Hepatocyte (in vitro differentiated cells): ENCODE data around the gene UBE2D4. TPM values are rescaled to one million over a fixed set of nuclear protein-coding genes. Genes with fewer than 3 reads are reported as not detected.
"Not testable (repeated sequence)": the region's sequence is repeated elsewhere in the genome, so short reads cannot be mapped to it uniquely, and the experiment has no call there.

Source experiments
- DNase-seq: peaks from one replicate; pipeline ENCODE4 v3.0.0-alpha.2; 2016; ENCODE audit warnings: low spot score
- H2AFZ ChIP-seq: fragments of 200-600 bp; sonication (generic); 2 replicates; pipeline ENCODE4 v1.6.0; 2016; ENCODE audit warnings: antibody characterized with exemption, mild to moderate bottlenecking
- H3K27ac ChIP-seq: fragments of 200-600 bp; sonication (generic); 2 replicates; pipeline ENCODE4 v1.5.1; 2016; ENCODE audit warnings: mild to moderate bottlenecking
- H3K27me3 ChIP-seq: fragments of 200-600 bp; sonication (generic); 2 replicates; pipeline ENCODE4 v1.6.1; 2016
- H3K36me3 ChIP-seq: fragments of 200-600 bp; sonication (generic); replicated peaks from 2 replicates; pipeline ENCODE4 v1.5.1; 2016; ENCODE audit warnings: low read depth; ENCODE audit not compliant: insufficient read depth
- H3K4me1 ChIP-seq: fragments of 200-600 bp; sonication (generic); 2 replicates; pipeline ENCODE4 v1.5.1; 2016; ENCODE audit warnings: mild to moderate bottlenecking, moderate library complexity; ENCODE audit not compliant: insufficient read depth
- H3K4me2 ChIP-seq: fragments of 200-600 bp; sonication (generic); 2 replicates; pipeline ENCODE4 v1.6.0; 2016
- H3K4me3 ChIP-seq: fragments of 200-600 bp; sonication (generic); 2 replicates; pipeline ENCODE4 v1.5.1; 2016; ENCODE audit warnings: mild to moderate bottlenecking
- H3K79me2 ChIP-seq: fragments of 200-600 bp; sonication (generic); 2 replicates; pipeline ENCODE4 v1.6.0; 2017; ENCODE audit warnings: mild to moderate bottlenecking
- H3K9me2 ChIP-seq: fragments of 200-600 bp; sonication (generic); replicated peaks from 2 replicates; pipeline ENCODE4 v1.6.0; 2017; ENCODE audit warnings: mild to moderate bottlenecking; ENCODE audit not compliant: insufficient read depth
- H3K9me3 ChIP-seq: fragments of 200-600 bp; sonication (generic); 2 replicates; pipeline ENCODE4 v1.5.1; 2016; ENCODE audit warnings: low read depth, mild to moderate bottlenecking
- H4K20me1 ChIP-seq: fragments of 200-600 bp; sonication (generic); 2 replicates; pipeline ENCODE4 v1.6.0; 2016; ENCODE audit warnings: mild to moderate bottlenecking; ENCODE audit not compliant: insufficient read depth, poor library complexity, severe bottlenecking
- CTCF ChIP-seq: fragments of 200-600 bp; sonication (generic); IDR thresholded peaks from 2 replicates; pipeline ENCODE4 v1.5.1; 2016; ENCODE audit warnings: antibody characterized with exemption, mild to moderate bottlenecking; ENCODE audit not compliant: poor library complexity
- EZH2 ChIP-seq: fragments of 200-600 bp; sonication (generic); IDR thresholded peaks from 2 replicates; pipeline ENCODE4 v1.6.1; 2016; ENCODE audit warnings: antibody characterized with exemption, mild to moderate bottlenecking, borderline replicate concordance
- EZH2phosphoT487 ChIP-seq: fragments of 200-600 bp; sonication (generic); IDR thresholded peaks from one replicate; pipeline ENCODE4 v1.6.1; 2018; ENCODE audit warnings: antibody characterized with exemption, mild to moderate bottlenecking, low read depth, moderate library complexity; ENCODE audit not compliant: unreplicated experiment, severe bottlenecking
- WGBS: methylation state at CpG from one replicate; pipeline ENCODE4 v1.1.6; 2016; ENCODE audit warnings: low lambda C conversion rate; ENCODE audit errors: missing lambda C conversion rate; 5-methylcytosine and 5-hydroxymethylcytosine counted together
- polyA plus RNA-seq: library from polyadenylated mRNA; unstranded; fragments of >200 nt; fragmentation: Nextera tagmentation; extraction: Ambion mirVana; gene quantifications from 2 replicates; pipeline ENCODE4 v1.2.1, GENCODE V29; 2016
- total RNA-seq: library from RNA; depleted of rRNA; stranded (reverse); fragments of >200 nt; gene quantifications from 2 replicates; pipeline ENCODE4 v1.2.3, GENCODE V29; 2014

The UBE2D4 gene
- total and polyA plus RNA-seq, 2 experiments from 2014 or later: 16.7 to 22.7 TPM

DNA sequence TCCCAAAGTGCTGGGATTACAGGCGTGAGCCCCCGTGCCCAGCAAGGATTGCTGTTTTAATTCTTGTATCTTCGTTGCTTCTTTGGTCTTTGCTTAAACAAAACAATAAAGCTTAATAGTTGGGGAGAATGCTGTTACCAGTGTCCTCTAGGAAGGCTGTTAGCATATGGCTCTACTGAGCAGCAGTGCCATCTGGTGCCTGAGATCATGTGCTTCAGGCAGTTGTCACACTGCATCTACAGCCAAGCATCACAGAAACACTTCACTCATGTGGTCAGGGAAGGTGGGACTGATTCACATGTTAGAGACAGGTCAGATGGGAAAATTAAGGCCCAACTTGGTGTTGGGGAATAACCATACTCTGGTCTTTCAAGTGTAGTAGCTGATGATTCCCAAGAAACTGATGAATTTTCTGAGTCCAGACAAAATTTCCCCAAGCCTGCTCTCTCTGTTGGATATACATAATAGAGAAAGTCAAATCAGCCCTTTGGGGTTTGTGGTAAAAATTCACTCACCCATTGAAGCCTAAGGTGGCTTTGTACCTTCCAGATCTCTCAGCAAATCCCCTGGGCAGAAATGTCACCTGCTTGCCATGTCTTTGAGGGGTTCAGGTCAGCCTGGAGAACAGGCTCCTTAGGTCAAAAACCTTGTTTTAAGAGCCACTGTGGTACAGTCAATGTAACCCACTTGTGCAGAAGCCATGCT, 28.4 kb downstream of the UBE2D4 start:
- H3K36me3 ChIP-seq: no peaks in the 10 kb centered on the region

DNA sequence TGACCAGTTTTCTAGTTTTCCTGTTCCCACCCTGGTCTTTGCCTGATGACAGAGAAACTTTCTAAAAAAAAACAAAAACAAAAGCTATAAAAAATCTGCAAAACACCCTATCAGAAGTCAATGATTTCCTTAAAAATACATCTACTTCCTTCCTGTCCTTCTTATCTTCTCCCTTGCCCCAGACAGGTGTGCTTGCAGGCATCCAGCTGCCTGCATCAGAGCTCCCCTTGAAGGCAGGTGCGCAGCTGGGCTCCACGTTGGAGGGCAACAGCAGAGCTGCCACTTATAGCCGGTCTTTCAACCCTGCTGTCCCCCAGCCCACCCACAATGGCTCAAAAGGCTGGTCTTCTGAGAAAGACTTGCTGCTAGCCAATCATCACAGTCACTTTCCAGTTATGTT, 29.8 kb downstream of the UBE2D4 start:
- H2AFZ ChIP-seq: no peak overlapping the region
- H3K79me2 ChIP-seq: no peaks in the 10 kb centered on the region
- H3K9me2 ChIP-seq: no peaks in the 10 kb centered on the region
- DNase-seq: no peak
- H3K36me3 ChIP-seq: no peaks in the 10 kb centered on the region
- H3K4me1 ChIP-seq: no peaks in the 10 kb centered on the region
- no peak overlapping the region for H3K4me2 ChIP-seq
- H3K4me3 ChIP-seq: no peak overlapping the region
- no peak overlapping the region for H3K27ac ChIP-seq
- TF ChIP-seq EZH2 (no peak), EZH2phosphoT487 (no peak), CTCF (no peak)
- H4K20me1 ChIP-seq: no peaks in the 10 kb centered on the region
- H3K27me3 ChIP-seq: no peaks in the 10 kb centered on the region
- 69% methylated on average over 3 of the region's 3 CpGs for WGBS
- H3K9me3 ChIP-seq: no peaks in the 10 kb centered on the region

More for the DNA sequence above, 28.4 kb downstream of the UBE2D4 start:
- H3K4me3 ChIP-seq: no peak overlapping the region
- no peaks in the 10 kb centered on the region for H4K20me1 ChIP-seq
- WGBS: 55% methylated on average over 3 of the region's 3 CpGs
- no peaks in the 10 kb centered on the region for H3K79me2 ChIP-seq
- H3K27me3 ChIP-seq: no peaks in the 10 kb centered on the region
- no peak overlapping the region for H2AFZ ChIP-seq
- H3K9me2 ChIP-seq: no peaks in the 10 kb centered on the region
- no peak overlapping the region for H3K27ac ChIP-seq
- H3K9me3 ChIP-seq: no peaks in the 10 kb centered on the region
- no peak for TF ChIP-seq EZH2
- no peak for TF ChIP-seq EZH2phosphoT487
- peak; percentile 54 for TF ChIP-seq CTCF
- no peaks in the 10 kb centered on the region for H3K4me1 ChIP-seq
- peak; percentile 57 for DNase-seq
- H3K4me2 ChIP-seq: no peak overlapping the region

DNA sequence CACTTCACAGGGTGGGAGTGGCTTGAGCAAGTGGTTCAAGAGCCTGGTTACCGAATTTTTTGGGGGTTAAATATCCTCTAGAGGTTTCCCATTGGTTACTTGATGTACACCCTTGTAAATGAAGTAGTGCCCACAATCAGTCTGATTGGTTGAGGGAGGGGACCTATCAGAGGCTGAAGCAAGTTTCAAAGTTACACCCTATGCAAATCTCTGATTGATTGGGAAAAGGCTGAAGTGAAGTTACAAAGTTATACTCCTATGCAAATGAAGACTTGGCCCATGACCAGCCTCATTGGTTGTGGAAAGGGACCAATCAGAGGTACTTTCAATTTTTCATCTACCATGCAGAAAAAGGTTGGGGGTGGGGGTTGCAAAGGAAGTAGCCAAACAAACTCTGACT, 34.7 kb downstream of the UBE2D4 start:
- Histone ChIP-seq H3K27me3 (no peaks in the 10 kb centered on the region), H3K9me3 (no peaks in the 10 kb centered on the region), H3K36me3 (no peaks in the 10 kb centered on the region), H4K20me1 (no peaks in the 10 kb centered on the region), H2AFZ (no peak overlapping the region), H3K4me1 (no peaks in the 10 kb centered on the region), H3K4me2 (no peak overlapping the region), H3K4me3 (no peak overlapping the region), H3K27ac (no peak overlapping the region), H3K9me2 (no peaks in the 10 kb centered on the region), H3K79me2 (no peaks in the 10 kb centered on the region)
- TF ChIP-seq EZH2 (no peak), EZH2phosphoT487 (no peak), CTCF (no peak)
- WGBS: 93% methylated on average over 1 of the region's 1 CpG
- DNase-seq: no peak

- H3K9me2 ChIP-seq, H3K4me3 ChIP-seq, H4K20me1 ChIP-seq, H3K27ac ChIP-seq, H3K36me3 ChIP-seq, H3K27me3 ChIP-seq, H3K9me3 ChIP-seq, DNase-seq, H3K4me1 ChIP-seq, H3K4me2 ChIP-seq, H2AFZ ChIP-seq, H3K79me2 ChIP-seq: not testable (repeated sequence)
- WGBS: 96% methylated on average over 3 of the region's 3 CpGs
Observed at GRCh38 chr7:43966392-43966791, 40.2 kb downstream of the UBE2D4 start.

DNA sequence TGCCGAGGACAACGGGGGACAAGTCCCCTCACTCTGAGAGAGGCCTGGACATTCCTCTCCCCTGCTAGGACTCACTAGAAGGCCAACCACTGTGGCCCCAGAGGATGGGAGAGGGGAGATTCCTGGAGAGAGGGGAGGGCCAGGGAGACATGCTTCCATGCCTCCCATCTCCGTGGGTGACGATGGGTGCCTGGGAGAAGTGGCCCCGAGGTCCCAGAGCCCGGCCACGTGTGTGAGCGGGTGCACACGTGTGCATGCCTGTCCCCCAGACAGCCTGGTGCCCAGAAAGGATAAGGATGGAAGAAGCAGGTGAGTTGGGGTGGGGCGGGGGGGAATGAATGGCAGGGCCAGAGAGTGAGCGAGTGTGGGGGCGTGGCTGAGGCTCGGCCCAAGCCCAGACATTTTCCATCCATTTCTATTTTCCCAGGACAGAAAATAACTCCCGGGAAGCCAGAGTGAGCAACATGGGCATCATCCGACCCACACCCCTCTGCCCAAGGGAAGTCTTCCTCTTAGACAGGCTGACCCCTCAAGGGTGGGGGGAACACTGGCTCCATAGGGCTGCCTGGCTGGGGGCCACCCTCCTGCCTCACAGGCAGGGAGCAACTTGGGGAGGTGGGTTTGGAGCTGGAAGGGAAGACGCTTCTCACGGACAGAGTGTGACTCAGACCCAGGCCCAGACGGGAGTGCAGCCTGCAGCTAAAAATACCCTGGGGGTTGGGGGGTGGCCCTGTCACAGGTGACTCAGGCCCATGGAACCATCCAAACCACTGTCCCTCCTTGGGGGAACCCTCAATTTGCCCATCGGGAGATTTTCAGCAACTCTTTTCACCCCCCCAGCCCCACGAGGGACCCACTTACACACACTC, 42.2 kb downstream of the UBE2D4 start:
- not testable (repeated sequence) for H2AFZ ChIP-seq, H3K27ac ChIP-seq, H3K9me2 ChIP-seq, H3K27me3 ChIP-seq, H3K4me2 ChIP-seq, H3K4me3 ChIP-seq, H4K20me1 ChIP-seq, H3K9me3 ChIP-seq, DNase-seq, H3K36me3 ChIP-seq, H3K79me2 ChIP-seq, H3K4me1 ChIP-seq
- WGBS: 97% methylated on average over 2 of the region's 20 CpGs

- 96% methylated on average over 10 of the region's 11 CpGs for WGBS
- H3K4me2 ChIP-seq, H3K9me2 ChIP-seq, H4K20me1 ChIP-seq, H3K4me1 ChIP-seq, DNase-seq, H3K9me3 ChIP-seq, H3K27me3 ChIP-seq, H3K4me3 ChIP-seq, H3K36me3 ChIP-seq, H3K27ac ChIP-seq, H3K79me2 ChIP-seq, H2AFZ ChIP-seq: not testable (repeated sequence)
Observed at GRCh38 chr7:43969586-43969985, 43.4 kb downstream of the UBE2D4 start.
